Progenitor cell of endocrine pancreas (in vitro differentiated cells): Measurements from ENCODE around the gene VCPKMT. TPM values are rescaled to one million over a fixed set of nuclear protein-coding genes. Genes with fewer than 3 reads are reported as not detected.

Experiments used
- DNase-seq: peaks from one replicate; pipeline ENCODE4 v3.0.0; 2021; ENCODE audit warnings: low spot score; ENCODE audit not compliant: unreplicated experiment
- H3K27ac Mint-ChIP-seq: 2 replicates; pipeline ENCODE4 v1.8.0; 2021; ENCODE audit warnings: mild to moderate bottlenecking, moderate library complexity, mixed read lengths
- H3K27me3 Mint-ChIP-seq: 2 replicates; pipeline ENCODE4 v1.8.0; 2021; ENCODE audit warnings: mixed read lengths
- H3K36me3 Mint-ChIP-seq: 2 replicates; pipeline ENCODE4 v1.8.0; 2022; ENCODE audit warnings: mixed read lengths; ENCODE audit not compliant: insufficient read depth
- H3K4me1 Mint-ChIP-seq: 2 replicates; pipeline ENCODE4 v1.8.0; 2021; ENCODE audit warnings: low read depth, mixed read lengths
- H3K4me3 Mint-ChIP-seq: 2 replicates; pipeline ENCODE4 v1.8.0; 2021; ENCODE audit warnings: low read depth, mild to moderate bottlenecking, moderate library complexity, mixed read lengths
- H3K9me3 Mint-ChIP-seq: 2 replicates; pipeline ENCODE4 v1.8.0; 2021; ENCODE audit warnings: low read depth, mixed read lengths
- total RNA-seq: library from RNA; stranded (reverse); gene quantifications from 2 replicates; pipeline ENCODE4 v1.2.1, GENCODE V29; 2021
- TF ChIP-seq, protein P1 (sequence below): fragments of 200-600 bp; sonication (generic); IDR thresholded peaks from one replicate; pipeline ENCODE4 v1.5.0; 2021; ENCODE audit warnings: antibody characterized with exemption, mild to moderate bottlenecking; ENCODE audit not compliant: unreplicated experiment

The VCPKMT gene
- total RNA-seq, 1 donor from 2014 or later: 14.6 TPM

- Mint-ChIP-seq H3K36me3 (peaks cover 5% of the 10 kb centered on the region), H3K9me3 (no peaks in the 10 kb centered on the region), H3K27me3 (no peaks in the 10 kb centered on the region), H3K27ac (no peak overlapping the region), H3K4me3 (no peak overlapping the region), H3K4me1 (no peaks in the 10 kb centered on the region)
- no peak for DNase-seq
- TF ChIP-seq, protein P1, sequence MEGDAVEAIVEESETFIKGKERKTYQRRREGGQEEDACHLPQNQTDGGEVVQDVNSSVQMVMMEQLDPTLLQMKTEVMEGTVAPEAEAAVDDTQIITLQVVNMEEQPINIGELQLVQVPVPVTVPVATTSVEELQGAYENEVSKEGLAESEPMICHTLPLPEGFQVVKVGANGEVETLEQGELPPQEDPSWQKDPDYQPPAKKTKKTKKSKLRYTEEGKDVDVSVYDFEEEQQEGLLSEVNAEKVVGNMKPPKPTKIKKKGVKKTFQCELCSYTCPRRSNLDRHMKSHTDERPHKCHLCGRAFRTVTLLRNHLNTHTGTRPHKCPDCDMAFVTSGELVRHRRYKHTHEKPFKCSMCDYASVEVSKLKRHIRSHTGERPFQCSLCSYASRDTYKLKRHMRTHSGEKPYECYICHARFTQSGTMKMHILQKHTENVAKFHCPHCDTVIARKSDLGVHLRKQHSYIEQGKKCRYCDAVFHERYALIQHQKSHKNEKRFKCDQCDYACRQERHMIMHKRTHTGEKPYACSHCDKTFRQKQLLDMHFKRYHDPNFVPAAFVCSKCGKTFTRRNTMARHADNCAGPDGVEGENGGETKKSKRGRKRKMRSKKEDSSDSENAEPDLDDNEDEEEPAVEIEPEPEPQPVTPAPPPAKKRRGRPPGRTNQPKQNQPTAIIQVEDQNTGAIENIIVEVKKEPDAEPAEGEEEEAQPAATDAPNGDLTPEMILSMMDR: no peak
Measured at GRCh38 chr14:50103558-50103957, 12.8 kb downstream of the VCPKMT start.

DNA sequence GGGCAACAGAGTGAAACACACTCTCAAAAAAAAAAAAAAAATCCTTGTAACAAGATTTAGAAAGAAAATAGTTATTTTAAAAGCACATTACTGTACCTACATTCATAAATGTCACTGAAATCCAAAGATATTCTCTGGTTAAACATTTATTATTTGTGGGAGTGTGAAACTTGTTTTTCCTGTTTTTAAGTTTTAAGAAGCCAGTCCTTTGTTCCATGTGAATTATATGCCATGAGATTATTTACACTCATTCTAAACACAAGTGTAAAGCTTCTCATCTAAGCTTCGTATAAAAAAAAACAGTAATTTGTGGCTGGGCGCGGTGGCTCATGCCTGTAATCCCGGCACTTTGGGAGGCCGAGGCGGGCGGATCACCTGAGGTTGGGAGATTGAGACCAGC lies 15.0 kb downstream of the VCPKMT start:
- Mint-ChIP-seq H3K27ac (no peak overlapping the region), H3K4me1 (no peaks in the 10 kb centered on the region), H3K36me3 (peaks cover 1% of the 10 kb centered on the region), H3K4me3 (no peak overlapping the region), H3K9me3 (no peaks in the 10 kb centered on the region), H3K27me3 (no peaks in the 10 kb centered on the region)
- no peak for DNase-seq
- TF ChIP-seq, protein P1: no peak

DNA sequence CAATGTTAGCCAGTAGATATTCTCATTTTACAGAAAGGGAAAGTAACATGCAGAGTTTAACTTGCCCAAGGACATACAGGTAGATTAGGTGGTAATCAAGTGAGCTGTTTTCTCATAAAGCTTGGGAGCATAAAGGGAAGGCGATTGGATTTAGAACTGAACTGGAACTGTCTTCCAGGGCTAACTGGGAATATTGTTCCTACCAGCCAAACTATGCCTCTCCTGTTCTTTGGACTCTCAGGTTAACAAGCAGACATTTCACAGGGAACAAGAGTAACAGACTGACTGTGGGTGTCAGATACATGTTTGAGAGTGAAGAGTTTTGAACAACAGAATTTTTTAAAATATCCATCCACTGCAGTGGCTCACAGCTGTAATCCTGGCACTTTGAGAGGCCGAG lies 15.6 kb downstream of the VCPKMT start:
- no peaks in the 10 kb centered on the region for H3K27me3 Mint-ChIP-seq
- peaks cover 1% of the 10 kb centered on the region for H3K36me3 Mint-ChIP-seq
- H3K4me1 Mint-ChIP-seq: no peaks in the 10 kb centered on the region
- H3K4me3 Mint-ChIP-seq: no peak overlapping the region
- TF ChIP-seq, protein P1: no peak
- H3K9me3 Mint-ChIP-seq: no peaks in the 10 kb centered on the region
- no peak for DNase-seq
- no peak overlapping the region for H3K27ac Mint-ChIP-seq

GRCh38 chr14:50099335-50099734 lies 17.0 kb downstream of the VCPKMT start:
- H3K36me3 Mint-ChIP-seq: peaks cover 3% of the 10 kb centered on the region
- TF ChIP-seq, protein P1: no peak
- no peak overlapping the region for H3K27ac Mint-ChIP-seq
- H3K4me1 Mint-ChIP-seq: no peaks in the 10 kb centered on the region
- no peak for DNase-seq
- H3K4me3 Mint-ChIP-seq: no peak overlapping the region
- no peaks in the 10 kb centered on the region for H3K9me3 Mint-ChIP-seq
- H3K27me3 Mint-ChIP-seq: no peaks in the 10 kb centered on the region

DNA sequence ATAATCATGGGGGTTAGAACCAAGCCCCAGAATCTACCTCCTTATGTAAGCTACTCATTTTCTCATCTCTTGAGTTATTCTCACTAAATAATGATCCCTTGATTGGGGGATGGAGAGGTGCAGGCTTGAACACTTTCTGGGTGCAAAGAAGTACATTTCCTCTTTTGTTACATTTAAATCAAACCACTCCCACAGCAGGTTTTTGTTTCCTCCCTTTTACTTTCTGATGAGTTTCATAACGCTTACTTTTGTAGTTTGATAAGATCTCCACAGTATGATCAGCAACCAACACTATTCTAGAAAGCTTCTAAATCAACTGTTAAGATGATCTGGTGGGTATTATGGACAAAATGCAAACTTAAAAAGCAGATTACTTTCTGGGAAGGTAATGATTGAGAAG lies 20.5 kb downstream of the VCPKMT start:
- Mint-ChIP-seq H3K27ac (no peak overlapping the region), H3K9me3 (no peaks in the 10 kb centered on the region), H3K27me3 (no peaks in the 10 kb centered on the region), H3K4me1 (peaks cover 2% of the 10 kb centered on the region), H3K4me3 (no peak overlapping the region), H3K36me3 (peaks cover 2% of the 10 kb centered on the region)
- no peak for DNase-seq
- TF ChIP-seq, protein P1: no peak
